CD4-positive, alpha-beta memory T cell (primary cell): ENCODE measurements around the gene TACR3. TPM values are rescaled to one million over a fixed set of nuclear protein-coding genes. Genes with fewer than 3 reads are reported as not detected.
A peak's percentile ranks its signal among the peaks of the same experiment; 100 is the strongest.
"Not testable (repeated sequence)": the region's sequence is repeated elsewhere in the genome, so short reads cannot be mapped to it uniquely, and the experiment has no call there.

Experiments used
- CTCF ChIA-PET: fragments of 350-600 bp; sonication (Branson Sonifier 250); formaldehyde crosslinking; loops from one replicate; lab custom pipeline; 2021; ENCODE audit warnings: inconsistent platforms; ENCODE audit not compliant: partially characterized antibody; lab: Charles Lee
- POLR2A ChIA-PET: fragments of 350-600 bp; sonication (Branson Sonifier 250); formaldehyde crosslinking; loops from one replicate; lab custom pipeline; 2021; ENCODE audit not compliant: partially characterized antibody; lab: Charles Lee
- DNase-seq, 5 donors: peaks; one replicate each; pipeline versions ENCODE4 v3.0.0 to v3.0.0-alpha.2; 2020 to 2022; ENCODE audit warnings: mixed read lengths in 1 of 5
- H3K27ac ChIP-seq: one replicate; pipeline ENCODE4 v1.7.0; 2013; ENCODE audit warnings: low read depth, low read length
- H3K27me3 ChIP-seq: 2 replicates; pipeline ENCODE4 v1.7.0; 2013; ENCODE audit warnings: mild to moderate bottlenecking, low read length, moderate library complexity; ENCODE audit not compliant: insufficient read depth
- H3K36me3 ChIP-seq: 2 replicates; pipeline ENCODE4 v1.7.0; 2013; ENCODE audit warnings: mild to moderate bottlenecking, low read length, moderate library complexity; ENCODE audit not compliant: insufficient read depth
- H3K4me1 ChIP-seq: 2 replicates; pipeline ENCODE4 v1.7.0; 2013; ENCODE audit warnings: mild to moderate bottlenecking, low read length, moderate library complexity; ENCODE audit not compliant: insufficient read depth
- H3K4me3 ChIP-seq, 2 donors: one replicate each; pipeline ENCODE4 v1.7.0; 2013; ENCODE audit warnings: low read length in 2 of 2, mild to moderate bottlenecking in 1 of 2
- H3K9me3 ChIP-seq, 2 donors: one replicate each; pipeline ENCODE4 v1.7.0; 2013; ENCODE audit warnings: low read length in 2 of 2, control low read depth in 1 of 2; ENCODE audit not compliant: control insufficient read depth in 1 of 2
- H3K27ac Mint-ChIP-seq, 7 donors: one replicate each; pipeline ENCODE4 v1.8.0; 2020 to 2021; ENCODE audit warnings: mixed read lengths in 7 of 7, mild to moderate bottlenecking in 6 of 7, inconsistent platforms in 3 of 7, moderate library complexity in 3 of 7
- H3K27me3 Mint-ChIP-seq, 2 donors: one replicate each; pipeline ENCODE4 v1.8.0; 2020 to 2021; ENCODE audit warnings: mixed read lengths in 2 of 2
- H3K36me3 Mint-ChIP-seq, 2 donors: one replicate each; pipeline ENCODE4 v1.8.0; 2020 to 2021; ENCODE audit warnings: mixed read lengths in 2 of 2, inconsistent platforms in 1 of 2, mild to moderate bottlenecking in 1 of 2
- H3K4me1 Mint-ChIP-seq, 4 donors: one replicate each; pipeline ENCODE4 v1.8.0; 2020 to 2021; ENCODE audit warnings: mixed read lengths in 4 of 4, mild to moderate bottlenecking in 1 of 4
- H3K4me3 Mint-ChIP-seq, 8 donors: one replicate each; pipeline ENCODE4 v1.8.0; 2020 to 2021; ENCODE audit warnings: mixed read lengths in 8 of 8, mild to moderate bottlenecking in 7 of 8, moderate library complexity in 6 of 8, inconsistent platforms in 3 of 8
- H3K9me3 Mint-ChIP-seq, 8 donors: one replicate each; pipeline ENCODE4 v1.8.0; 2020 to 2021; ENCODE audit warnings: mixed read lengths in 8 of 8, mild to moderate bottlenecking in 5 of 8, inconsistent platforms in 3 of 8, moderate library complexity in 1 of 8
- intact Hi-C: fragments of 100-400 bp; cut with micrococcal nuclease; formaldehyde crosslinking; loops from one replicate; pipeline ENCODE4 v1.15.1; 2023
- polyA plus RNA-seq, 2 donors: library from polyadenylated mRNA; unstranded; fragments of 300-500 nt; fragmentation: Illumina TruSeq; gene quantifications; one replicate each; pipeline ENCODE4 v1.2.3, GENCODE V29; 2021
- total RNA-seq, 2 experiments: library from RNA; stranded (reverse); gene quantifications; one replicate each; pipeline ENCODE4 v1.2.3, GENCODE V29; 2021

Gene TACR3
- total RNA-seq (not detected), polyA plus RNA-seq (not detected)

GRCh38 chr4:103719830-103720207 lies at the start of gene TACR3:
TACR3 (minus strand) TSS chr4:103719985; CDS start chr4:103719675, 310 bp downstream.
- H3K36me3 Mint-ChIP-seq, result no peaks in the 10 kb centered on the region
- POLR2A ChIA-PET, result no interaction called here
- DNase-seq, result no peak

GRCh38 chr4:103757631-103758030 lies 37.8 kb upstream of the TACR3 start:
- no peak for DNase-seq
- H3K4me1 ChIP-seq, result no peaks in the 10 kb centered on the region
- no peak overlapping the region for H3K27ac Mint-ChIP-seq
- H3K9me3 Mint-ChIP-seq, result peaks cover 0 to 6% (median 0%) of the 10 kb centered on the region in 8 donors
- intact Hi-C loops, result no loop called here
- no peaks in the 10 kb centered on the region for H3K9me3 ChIP-seq
- H3K4me3 Mint-ChIP-seq, result no peak overlapping the region
- POLR2A ChIA-PET, result no interaction called here
- H3K36me3 ChIP-seq, result no peaks in the 10 kb centered on the region
- no peaks in the 10 kb centered on the region for H3K27me3 ChIP-seq
- no peak overlapping the region for H3K27ac ChIP-seq
- no peaks in the 10 kb centered on the region for H3K4me1 Mint-ChIP-seq
- no peaks in the 10 kb centered on the region for H3K36me3 Mint-ChIP-seq
- H3K4me3 ChIP-seq, result no peak overlapping the region
- CTCF ChIA-PET, result no interaction called here
- no peaks in the 10 kb centered on the region for H3K27me3 Mint-ChIP-seq

More at GRCh38 chr4:103719830-103720207, at the start of gene TACR3:
- Mint-ChIP-seq H3K9me3 (peaks cover 0 to 12% (median under 1%) of the 10 kb centered on the region in 8 donors), H3K27me3 (peaks cover 0 to 1% of the 10 kb centered on the region in 2 donors), H3K4me3 (no peak within 1 kb of the TSS), H3K4me1 (peaks cover 0 to 3% (median 0%) of the 10 kb centered on the region in 4 donors), H3K27ac (no peak within 1 kb of the TSS)
- intact Hi-C loops, result no loop called here
- Histone ChIP-seq H3K9me3 (no peaks in the 10 kb centered on the region), H3K27me3 (no peaks in the 10 kb centered on the region), H3K27ac (no peak within 1 kb of the TSS), H3K4me1 (no peaks in the 10 kb centered on the region), H3K4me3 (no peak within 1 kb of the TSS), H3K36me3 (no peaks in the 10 kb centered on the region)
- CTCF ChIA-PET, result no interaction called here

GRCh38 chr4:103756741-103757140 lies 37.0 kb upstream of the TACR3 start:
- Mint-ChIP-seq H3K27me3 (no peaks in the 10 kb centered on the region), H3K27ac (no peak overlapping the region), H3K9me3 (peaks cover 0 to 6% (median 0%) of the 10 kb centered on the region in 8 donors), H3K4me1 (no peaks in the 10 kb centered on the region), H3K36me3 (no peaks in the 10 kb centered on the region), H3K4me3 (no peak overlapping the region)
- DNase-seq, result no peak
- no peak overlapping the region for H3K4me3 ChIP-seq
- no peak overlapping the region for H3K27ac ChIP-seq
- intact Hi-C loops, result no loop called here
- no peaks in the 10 kb centered on the region for H3K9me3 ChIP-seq
- ChIA-PET CTCF (no interaction called here), POLR2A (no interaction called here)
- no peaks in the 10 kb centered on the region for H3K36me3 ChIP-seq
- H3K4me1 ChIP-seq, result no peaks in the 10 kb centered on the region
- H3K27me3 ChIP-seq, result no peaks in the 10 kb centered on the region

GRCh38 chr4:103754844-103755243 lies 35.1 kb upstream of the TACR3 start:
- ChIA-PET POLR2A (no interaction called here), CTCF (no interaction called here)
- peaks cover 0 to 4% (median 0%) of the 10 kb centered on the region in 8 donors for H3K9me3 Mint-ChIP-seq
- no peak overlapping the region for H3K4me3 Mint-ChIP-seq
- no peaks in the 10 kb centered on the region for H3K27me3 Mint-ChIP-seq
- DNase-seq, result no peak
- Histone ChIP-seq H3K36me3 (no peaks in the 10 kb centered on the region), H3K27me3 (no peaks in the 10 kb centered on the region), H3K27ac (no peak overlapping the region), H3K9me3 (no peaks in the 10 kb centered on the region), H3K4me3 (no peak overlapping the region), H3K4me1 (no peaks in the 10 kb centered on the region)
- intact Hi-C loops, result no loop called here
- H3K4me1 Mint-ChIP-seq, result no peaks in the 10 kb centered on the region
- no peaks in the 10 kb centered on the region for H3K36me3 Mint-ChIP-seq
- no peak overlapping the region for H3K27ac Mint-ChIP-seq

GRCh38 chr4:103753868-103754653 lies 34.3 kb upstream of the TACR3 start:
- H3K4me1 Mint-ChIP-seq, result no peaks in the 10 kb centered on the region
- no peaks in the 10 kb centered on the region for H3K27me3 ChIP-seq
- no peaks in the 10 kb centered on the region for H3K36me3 ChIP-seq
- ChIA-PET CTCF (no interaction called here), POLR2A (no interaction called here)
- intact Hi-C loops, result no loop called here
- H3K4me1 ChIP-seq, result no peaks in the 10 kb centered on the region
- DNase-seq, result no peak
- H3K27ac Mint-ChIP-seq, result no peak overlapping the region
- no peaks in the 10 kb centered on the region for H3K9me3 ChIP-seq
- H3K36me3 Mint-ChIP-seq, result no peaks in the 10 kb centered on the region
- H3K4me3 ChIP-seq, result no peak overlapping the region
- no peaks in the 10 kb centered on the region for H3K27me3 Mint-ChIP-seq
- H3K27ac ChIP-seq, result no peak overlapping the region
- H3K9me3 Mint-ChIP-seq, result peaks cover 0 to 4% (median 0%) of the 10 kb centered on the region in 8 donors
- no peak overlapping the region for H3K4me3 Mint-ChIP-seq

GRCh38 chr4:103723150-103723549 lies 3.4 kb upstream of the TACR3 start:
- POLR2A ChIA-PET, result not testable (repeated sequence)

GRCh38 chr4:103721251-103721650 lies 1.5 kb upstream of the TACR3 start:
- POLR2A ChIA-PET, result no interaction called here
- no peak overlapping the region for H3K4me3 Mint-ChIP-seq
- no peaks in the 10 kb centered on the region for H3K4me1 ChIP-seq
- H3K9me3 ChIP-seq, result no peaks in the 10 kb centered on the region
- H3K4me1 Mint-ChIP-seq, result peaks cover 0 to 3% (median 0%) of the 10 kb centered on the region in 4 donors
- H3K27ac ChIP-seq, result no peak overlapping the region
- no peak overlapping the region for H3K27ac Mint-ChIP-seq
- no peaks in the 10 kb centered on the region for H3K27me3 ChIP-seq
- peaks cover 0 to 12% (median 0%) of the 10 kb centered on the region in 8 donors for H3K9me3 Mint-ChIP-seq
- no peaks in the 10 kb centered on the region for H3K36me3 ChIP-seq
- DNase-seq, result no peak
- H3K4me3 ChIP-seq, result no peak overlapping the region
- peaks cover 0 to 1% of the 10 kb centered on the region in 2 donors for H3K27me3 Mint-ChIP-seq
- no peaks in the 10 kb centered on the region for H3K36me3 Mint-ChIP-seq
- CTCF ChIA-PET, result no interaction called here
- intact Hi-C loops, result no loop called here

More at GRCh38 chr4:103723150-103723549, 3.4 kb upstream of the TACR3 start:
- H3K9me3 Mint-ChIP-seq, result peaks cover 0 to 12% (median 0%) of the 10 kb centered on the region in 8 donors
- H3K27ac ChIP-seq, H3K36me3 ChIP-seq, H3K27ac Mint-ChIP-seq, H3K27me3 ChIP-seq, H3K9me3 ChIP-seq, H3K27me3 Mint-ChIP-seq, H3K4me3 ChIP-seq, intact Hi-C loops, H3K36me3 Mint-ChIP-seq, H3K4me3 Mint-ChIP-seq, H3K4me1 ChIP-seq, H3K4me1 Mint-ChIP-seq, CTCF ChIA-PET: not testable (repeated sequence)
- peak in 1 of 5 donors; percentile 22 for DNase-seq
